Stimulated activated CD8-positive, alpha-beta memory T cell treated with anti-CD3 and anti-CD28 coated beads, Interleukin-4, amount 100 ng/mL, for 48 hours (primary cell): ENCODE measurements around the gene BET1L.
"Not testable (repeated sequence)": the region's sequence is repeated elsewhere in the genome, so short reads cannot be mapped to it uniquely, and the experiment has no call there.

Experiments
- DNase-seq: peaks from one replicate; pipeline ENCODE4 v3.0.0-alpha.2; 2020

The BET1L gene

DNA sequence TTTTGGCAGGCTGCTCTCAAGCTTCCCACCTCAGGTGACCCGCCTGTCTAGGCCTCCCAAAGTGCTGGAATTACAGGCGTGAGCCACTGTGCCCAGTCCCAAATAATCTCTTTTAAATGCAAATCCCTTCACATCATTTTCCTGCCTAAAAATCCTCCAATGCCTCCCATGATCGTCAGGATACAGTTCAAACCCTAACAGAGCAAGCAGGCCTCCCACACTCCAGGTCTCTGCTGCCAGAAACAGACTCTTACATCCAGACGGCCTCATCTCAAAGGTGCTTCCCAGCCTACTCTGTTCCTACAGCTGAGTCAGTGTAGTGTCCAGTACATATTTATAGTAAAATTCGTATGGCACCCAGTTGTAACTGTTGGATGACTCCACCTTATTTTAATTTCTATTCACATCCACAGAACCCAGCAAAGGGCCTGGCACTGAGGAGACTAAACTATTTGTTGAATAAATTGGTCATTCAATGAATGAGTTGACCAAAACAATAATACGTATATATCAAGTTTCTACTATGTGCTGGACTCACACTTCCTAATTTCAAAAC is 20.7 kb upstream of the BET1L start:
- no peak for DNase-seq

DNA sequence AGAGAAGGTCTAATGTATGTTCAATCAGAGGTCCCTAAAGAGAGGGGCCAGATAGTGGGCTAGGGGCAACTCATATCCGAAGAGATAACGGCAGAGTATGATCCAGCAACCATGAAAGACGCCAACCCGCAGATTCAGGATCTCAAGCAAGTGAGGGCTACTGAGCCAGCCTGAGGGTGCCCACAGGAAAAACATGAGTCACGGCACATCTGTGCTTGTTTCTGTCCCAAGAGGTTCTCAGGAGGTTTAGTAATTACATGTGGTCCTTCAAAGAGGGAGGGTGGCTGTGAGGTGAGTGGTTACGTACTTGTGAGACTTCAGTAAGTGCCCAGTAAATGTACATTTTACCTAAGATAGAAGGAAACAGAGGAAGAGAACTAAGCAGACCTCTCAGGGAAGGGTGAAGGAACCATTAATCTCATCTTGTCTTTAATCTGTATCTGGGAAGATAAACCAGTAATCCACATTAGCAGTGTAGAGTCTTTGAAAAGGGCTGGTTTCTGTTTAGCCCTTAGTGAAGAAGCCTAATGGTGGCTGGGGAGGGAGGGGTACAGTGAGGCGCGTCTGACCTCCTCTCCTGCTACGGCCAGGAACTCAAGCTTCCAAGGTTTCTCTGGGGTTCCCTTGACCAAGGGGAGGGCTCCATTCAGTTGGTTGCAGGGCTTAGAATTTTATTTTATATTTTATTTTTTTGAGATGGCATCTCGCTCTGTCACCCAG is 18.7 kb upstream of the BET1L start:
- no peak for DNase-seq

DNA sequence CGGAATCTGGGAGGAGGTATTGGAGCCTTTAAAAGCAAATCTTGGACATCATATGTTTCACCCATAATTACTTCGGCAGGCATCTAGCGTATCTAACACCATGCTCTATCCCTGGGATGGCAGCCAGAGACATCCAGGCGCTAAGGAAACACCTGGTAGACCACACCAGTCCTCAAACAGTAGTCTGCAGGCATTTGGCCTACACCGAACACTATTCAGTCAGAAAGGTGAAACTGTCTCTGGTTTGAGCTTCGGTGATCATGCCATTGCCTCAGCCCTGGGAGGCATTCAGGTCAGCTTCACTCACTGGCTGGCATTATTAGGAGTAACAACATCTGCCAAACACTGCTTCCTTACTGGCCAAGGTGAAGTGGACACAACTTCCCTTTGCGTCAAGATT is 17.2 kb upstream of the BET1L start:
- no peak for DNase-seq

DNA sequence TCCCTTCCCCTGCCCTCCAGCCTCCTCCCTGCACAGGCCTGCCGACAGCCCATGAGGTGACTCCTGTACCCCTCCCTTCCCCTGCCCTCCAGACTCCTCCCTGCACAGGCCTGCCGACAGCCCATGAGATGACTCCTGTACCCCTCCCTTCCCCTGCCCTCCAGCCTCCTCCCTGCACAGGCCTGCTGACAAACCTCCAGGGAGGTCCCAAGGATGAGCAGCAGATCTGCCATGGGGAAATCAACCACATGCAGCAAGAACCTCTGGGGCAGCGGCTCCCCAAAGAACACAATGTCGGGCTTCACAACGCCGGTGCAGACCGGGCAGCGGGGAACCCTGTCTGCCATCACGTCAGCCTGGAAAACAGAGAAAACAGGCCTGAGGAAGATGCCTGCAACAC is 16.7 kb upstream of the BET1L start:
- no peak for DNase-seq

DNA sequence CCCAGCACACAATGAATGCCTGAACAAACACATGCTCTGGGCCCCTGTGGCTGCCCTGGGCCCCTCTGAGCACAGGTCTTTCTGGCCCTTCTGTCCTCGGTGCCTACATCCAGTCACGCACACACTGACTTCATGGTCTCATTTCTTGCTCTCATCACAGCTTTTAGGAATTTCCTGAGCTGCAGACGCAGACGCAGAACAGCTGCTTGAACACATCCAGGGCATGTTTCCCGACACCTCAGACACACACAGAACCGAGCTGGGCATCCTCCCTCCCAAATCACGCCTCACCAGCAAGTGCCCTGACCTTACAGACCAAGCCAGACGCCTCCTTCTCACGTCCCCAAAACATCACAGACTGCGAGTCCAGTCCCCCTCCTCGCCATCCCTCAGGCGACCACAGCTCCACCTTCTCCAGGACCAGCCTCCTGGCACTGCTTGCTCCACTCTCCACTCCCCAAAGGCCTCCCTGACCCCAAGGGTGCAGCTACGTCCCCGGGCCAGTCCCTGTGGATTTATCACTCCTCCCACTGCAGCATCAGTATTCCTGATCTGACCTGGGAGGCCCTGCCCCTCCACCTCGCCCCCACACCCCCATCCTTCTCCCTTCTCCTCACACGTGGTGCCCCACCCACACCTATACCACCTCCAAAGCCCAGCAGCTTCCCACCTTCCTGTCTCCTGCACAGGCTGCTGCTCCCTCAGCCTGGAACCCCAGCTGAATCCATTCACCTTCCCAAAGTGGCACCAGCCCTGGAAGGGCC is 16.0 kb upstream of the BET1L start:
- no peak for DNase-seq

DNA sequence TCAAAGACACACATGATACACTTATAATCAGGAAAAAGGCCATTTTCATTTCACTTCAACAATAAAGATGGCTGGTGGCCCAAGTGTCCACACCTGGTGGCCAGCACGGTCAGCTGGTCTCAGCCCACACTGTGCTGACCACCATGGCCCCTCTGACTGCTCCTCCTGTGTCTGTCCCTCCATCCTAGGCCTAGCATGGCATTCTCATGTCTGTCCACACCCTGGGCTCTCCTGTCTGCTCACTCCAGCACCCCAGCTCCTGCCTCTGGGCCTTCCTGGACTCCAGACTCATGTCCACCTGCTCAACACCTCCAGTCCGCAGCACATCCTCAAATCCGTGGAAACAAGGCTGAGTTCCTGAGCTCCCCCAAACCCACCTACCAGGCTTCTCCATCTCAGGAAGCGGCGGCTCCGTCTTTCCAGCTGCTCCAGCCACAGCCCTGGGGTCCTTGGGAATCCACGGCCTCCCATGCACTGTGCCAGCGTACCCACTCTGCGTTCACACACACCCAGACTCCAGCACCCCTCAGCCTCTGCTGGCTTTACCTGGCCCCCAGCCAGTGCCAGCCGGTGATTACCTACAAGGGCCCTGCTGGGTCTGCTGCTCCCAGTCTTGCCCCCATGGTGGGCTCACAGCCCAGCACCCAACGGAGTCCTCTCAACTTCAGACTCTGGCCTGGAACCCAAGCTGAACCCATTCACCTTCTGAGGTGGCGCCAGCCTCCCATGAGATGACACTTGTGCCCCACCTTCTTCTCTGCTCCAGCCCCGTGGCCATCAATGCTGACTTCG is 15.0 kb upstream of the BET1L start:
- DNase-seq: no peak

DNA sequence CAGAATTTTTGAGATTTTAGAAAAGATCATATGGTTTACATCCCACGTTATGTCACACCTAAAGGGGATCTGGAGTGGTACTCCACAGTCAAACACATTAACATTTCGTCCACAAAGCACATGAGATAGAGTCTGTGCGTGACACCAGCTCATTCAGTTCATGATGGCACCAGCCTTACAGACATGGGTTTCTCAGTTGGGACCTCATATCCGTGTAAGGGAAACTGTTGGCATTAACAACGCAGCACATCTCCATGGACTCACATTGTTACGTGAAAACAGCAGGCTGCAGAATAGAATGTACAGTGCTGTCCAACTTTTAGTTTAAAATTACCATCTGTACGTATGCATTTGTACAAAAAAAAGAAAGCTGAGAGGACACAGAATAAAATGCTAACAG is 14.3 kb upstream of the BET1L start:
- no peak for DNase-seq

DNA sequence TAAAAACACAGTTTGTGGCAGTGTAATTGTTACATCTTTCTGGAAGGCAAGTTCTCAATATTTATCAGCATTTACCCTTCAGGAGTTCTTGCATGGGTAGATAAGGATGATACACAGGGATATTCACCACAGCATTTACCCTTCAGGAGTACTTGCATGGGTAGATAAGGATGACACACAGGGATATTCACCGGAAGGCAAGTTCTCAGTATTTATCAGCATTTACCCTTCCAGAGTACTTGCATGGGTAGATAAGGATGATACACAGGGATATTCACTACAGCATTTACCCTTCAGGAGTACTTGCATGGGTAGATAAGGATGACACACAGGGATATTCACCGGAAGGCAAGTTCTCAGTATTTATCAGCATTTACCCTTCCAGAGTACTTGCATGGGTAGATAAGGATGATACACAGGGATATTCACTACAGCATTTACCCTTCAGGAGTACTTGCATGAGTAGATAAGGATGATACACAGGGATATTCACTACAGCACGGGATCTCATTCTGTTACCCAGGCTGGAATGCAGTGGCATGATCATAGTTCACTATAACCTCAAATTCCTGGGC is 13.5 kb upstream of the BET1L start:
- not testable (repeated sequence) for DNase-seq

DNA sequence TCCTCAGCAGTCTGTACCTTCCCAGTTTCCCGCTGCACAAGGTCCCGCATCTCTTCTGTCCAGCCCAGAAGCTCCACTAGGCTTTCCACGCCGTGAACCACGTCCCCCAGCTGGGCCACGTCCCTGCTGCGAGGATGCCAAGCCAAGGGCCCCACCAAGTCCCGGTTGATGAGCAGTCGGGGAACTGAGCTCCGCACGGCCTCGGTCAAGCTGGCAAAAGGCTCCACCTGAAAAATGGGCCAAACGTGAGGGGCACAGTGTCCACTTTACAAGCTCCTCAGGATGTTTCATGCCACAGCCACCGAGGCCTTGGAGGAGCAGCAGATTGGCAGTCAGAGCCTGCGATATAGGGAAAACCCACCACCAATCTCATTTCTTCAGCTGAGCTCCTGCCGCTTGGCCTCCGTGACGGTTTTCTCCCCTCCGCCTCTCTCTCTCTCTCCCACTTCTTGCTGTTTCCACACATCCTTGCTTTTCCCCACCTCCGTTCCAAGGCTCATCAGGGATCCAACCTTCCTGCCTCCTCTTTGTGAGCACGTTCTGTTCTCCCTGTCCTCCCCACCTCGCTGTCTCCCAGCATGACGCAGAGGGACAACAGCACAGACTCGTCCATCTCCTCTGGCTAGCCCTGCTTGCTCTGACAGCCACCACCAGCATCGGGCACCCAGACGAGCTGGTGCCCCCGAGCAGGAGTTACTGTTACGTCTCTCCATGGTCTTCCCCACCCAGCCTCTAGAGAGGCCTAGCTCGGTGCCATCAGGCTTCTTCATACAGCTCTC is 11.8 kb upstream of the BET1L start:
- DNase-seq: no peak

DNA sequence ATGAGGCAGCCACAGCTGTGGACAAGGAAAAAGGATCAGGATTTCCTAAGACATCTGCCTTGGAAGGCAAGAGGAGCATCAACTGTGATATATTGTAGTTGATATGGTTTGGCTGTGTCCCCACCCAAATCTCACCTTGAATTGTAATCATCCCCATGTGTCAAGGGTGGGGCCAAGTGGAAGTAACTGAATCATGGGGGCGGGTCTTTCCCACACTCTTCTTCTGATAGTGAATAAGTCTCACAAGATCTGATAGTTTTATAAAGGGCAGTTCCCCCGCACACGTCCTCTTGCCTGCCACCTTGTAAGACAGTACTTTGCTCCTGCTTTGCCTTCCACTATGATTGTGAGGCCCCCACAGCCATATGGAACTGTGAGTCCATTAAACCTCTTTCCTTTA is 10.5 kb upstream of the BET1L start:
- no peak for DNase-seq

DNA sequence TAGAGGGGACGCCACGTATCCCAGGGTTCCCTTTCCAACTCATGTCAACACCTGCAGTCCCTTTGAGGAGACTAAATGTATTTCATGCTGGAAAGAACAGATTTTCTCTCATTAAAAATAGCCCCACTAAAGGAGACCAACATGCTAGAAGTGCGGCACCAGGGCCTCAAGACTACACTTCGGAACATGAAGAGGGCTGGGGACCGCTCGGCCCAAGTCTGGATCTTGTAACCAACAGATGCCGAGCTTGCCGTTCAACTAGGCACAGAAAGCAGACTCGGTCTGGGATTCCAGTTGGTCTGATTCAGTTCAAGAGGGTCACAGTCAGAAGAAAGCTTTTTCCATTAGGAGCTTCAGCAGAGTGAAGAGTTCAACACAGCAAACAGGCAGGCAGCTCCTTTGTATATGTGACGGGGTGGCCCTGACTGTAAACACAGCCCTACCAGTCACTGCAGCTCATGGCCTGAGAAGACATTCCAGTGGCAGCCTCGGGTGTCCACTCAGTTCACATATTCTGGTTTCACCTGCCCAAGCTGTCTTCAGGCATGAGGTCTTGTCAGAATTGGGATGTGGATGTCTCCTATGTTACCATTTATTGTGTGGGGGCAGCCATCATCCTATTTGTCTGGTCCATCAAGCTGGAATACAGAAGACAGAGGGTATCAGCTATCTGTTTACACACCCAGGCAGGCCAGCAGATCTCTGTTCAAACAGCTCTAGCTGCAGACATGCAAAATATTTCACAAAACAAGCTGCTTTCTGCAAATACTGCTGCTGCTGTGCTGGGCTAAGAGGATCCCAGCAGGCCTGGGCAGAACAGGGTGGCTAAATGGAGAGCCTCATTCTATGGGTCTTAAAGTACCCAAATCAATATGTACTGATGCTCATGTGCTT is 9.1 kb upstream of the BET1L start:
- DNase-seq: no peak

DNA sequence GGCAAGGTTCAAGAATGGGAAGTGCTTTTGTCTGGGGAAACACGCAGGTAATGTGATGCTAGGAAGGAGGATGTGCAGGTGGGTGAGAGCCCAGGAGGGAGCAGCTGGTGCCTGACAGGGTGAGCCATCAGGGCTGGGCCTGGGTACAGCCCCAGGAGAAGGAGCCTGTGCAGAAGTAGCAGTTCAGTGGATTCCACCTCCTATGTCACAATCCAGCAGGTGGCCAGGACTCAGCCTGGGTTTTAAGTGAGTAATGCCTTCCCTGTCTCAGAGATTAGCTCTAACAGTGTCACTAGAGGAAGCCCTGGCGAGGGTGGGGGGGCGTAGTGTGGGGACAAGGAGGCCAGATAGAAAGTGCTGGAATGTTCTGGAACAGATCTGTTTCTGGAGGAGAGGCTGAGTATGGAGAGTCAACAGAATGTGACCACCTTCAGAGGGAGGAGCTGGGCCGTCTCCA is 8.4 kb upstream of the BET1L start:
- DNase-seq: no peak

DNA sequence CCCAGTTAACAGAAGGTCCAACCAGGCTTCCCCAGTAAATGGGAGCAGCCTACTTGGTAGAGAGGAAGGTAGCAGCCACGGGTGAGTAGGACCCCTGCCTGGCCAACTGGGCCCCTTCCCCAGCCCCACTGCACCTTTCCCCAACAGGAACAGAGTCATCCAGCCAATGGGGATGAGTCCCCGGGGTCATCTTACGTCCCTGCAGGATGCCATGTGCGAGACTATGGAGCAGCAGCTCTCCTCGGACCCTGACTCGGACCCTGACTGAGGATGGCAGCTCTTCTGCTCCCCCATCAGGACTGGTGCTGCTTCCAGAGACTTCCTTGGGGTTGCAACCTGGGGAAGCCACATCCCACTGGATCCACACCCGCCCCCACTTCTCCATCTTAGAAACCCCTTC is 6.9 kb upstream of the BET1L start:
- no peak for DNase-seq

DNA sequence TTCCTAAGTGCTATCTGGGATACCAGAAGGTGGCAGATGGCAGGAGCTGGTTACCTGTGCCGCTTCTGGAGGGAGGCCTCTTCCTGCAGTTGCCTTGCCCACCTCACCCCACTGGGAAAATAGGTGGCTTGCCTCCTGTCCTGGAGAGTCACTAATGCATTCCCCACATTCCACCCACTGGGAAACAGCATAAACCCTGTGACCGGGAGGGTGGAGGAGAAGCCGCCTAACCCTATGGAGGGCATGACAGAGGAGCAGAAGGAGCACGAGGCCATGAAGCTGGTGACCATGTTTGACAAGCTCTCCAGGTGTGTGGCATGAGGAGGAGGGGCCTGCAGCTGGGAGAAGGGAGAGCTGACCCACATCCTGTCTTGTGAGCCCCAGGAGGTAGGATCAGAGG is 5.9 kb upstream of the BET1L start:
- no peak for DNase-seq

DNA sequence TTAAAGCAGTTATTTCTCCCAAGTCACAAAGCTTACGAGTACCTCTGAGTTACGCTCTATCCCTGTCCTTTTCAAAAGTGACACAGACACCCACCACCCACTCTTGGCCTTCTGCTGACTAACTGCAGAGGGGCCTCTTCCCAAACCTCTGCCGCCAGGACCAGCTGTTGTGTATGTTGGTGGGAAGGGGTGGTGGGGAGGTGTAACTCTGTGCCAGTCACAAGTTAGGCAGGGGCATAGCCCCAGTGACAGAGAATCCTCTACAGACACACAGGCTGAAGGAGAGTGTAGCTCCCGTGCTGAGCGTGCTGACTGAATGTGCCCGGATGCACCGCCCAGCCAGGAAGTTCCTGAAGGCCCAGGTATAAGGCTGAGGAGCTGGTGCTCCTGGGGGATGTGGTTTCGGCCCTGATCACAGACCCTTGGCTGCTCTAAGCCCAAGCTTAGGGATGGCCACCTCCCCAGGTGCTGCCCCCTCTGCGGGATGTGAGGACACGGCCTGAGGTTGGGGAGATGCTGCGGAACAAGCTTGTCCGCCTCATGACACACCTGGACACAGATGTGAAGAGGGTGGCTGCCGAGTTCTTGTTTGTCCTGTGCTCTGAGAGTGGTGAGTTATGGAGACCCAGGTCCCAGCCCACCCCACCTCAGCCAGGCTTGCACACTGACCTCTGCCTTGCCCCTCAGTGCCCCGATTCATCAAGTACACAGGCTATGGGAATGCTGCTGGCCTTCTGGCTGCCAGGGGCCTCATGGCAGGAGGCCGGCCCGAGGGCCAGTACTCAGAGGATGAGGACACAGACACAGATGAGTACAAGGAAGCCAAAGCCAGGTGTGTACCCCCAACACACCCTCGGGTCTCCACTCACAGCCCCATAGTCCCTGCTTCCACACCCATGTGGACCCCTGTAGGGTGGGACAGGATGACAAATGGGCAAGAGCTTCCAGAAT is 5.2 kb upstream of the BET1L start:
- DNase-seq: no peak

DNA sequence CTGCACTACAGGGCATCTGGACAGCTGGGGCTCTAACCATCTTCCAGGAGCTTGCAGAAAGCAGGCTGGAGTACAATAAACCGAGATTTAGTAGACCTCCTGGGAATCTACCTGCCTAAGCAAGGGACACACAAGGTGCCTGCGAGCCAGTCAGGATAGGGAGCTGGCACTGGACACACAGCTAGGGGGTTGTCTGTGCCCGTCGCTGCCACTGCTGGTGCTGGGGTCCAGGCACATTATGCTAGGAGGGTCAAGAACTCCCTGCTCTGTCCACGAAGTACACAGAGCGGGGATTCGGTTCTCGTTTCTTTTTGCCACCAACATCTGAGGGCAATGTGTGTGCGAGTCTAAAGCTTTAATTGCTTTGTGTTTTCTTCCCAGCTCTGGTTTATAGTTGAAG is 4.5 kb upstream of the BET1L start:
- no peak for DNase-seq

DNA sequence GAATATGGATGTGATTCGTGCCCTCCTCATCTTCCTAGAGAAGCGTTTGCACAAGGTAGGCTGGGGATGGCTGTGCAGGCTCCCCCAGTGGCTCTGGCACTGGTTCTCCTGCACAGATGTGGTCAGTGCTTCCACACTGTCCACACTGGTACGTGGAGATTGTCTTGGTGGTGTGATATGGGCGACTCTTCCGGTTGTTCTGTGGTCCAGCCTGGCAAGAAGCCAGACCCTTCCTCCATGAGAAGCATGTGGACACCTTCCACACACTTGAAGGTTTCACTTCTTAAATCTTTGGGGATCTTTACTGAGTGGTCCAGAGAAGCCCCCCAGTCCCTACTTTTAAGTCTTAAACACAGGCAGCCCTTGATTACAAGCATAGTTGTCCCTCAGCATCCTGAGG is 4.1 kb upstream of the BET1L start:
- DNase-seq: no peak

DNA sequence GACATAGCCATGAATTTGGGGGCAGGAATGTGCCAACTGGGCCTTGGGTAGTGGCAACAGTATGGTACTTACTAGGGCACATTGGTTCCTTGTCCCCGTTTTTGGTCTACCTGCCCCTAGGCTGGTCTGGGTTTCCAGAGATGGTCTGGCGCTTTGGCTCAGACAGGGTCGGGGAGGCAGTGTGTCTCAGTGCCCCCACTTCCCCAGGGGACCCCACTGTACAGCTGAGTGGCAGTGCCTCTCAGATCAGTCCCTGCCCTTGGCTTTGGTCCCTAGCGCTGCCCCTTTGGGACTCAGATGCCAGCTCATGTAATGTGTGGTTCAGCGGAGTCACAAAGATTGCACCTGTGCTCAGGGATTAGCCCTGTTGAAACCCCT is 3.6 kb upstream of the BET1L start:
- DNase-seq: no peak

DNA sequence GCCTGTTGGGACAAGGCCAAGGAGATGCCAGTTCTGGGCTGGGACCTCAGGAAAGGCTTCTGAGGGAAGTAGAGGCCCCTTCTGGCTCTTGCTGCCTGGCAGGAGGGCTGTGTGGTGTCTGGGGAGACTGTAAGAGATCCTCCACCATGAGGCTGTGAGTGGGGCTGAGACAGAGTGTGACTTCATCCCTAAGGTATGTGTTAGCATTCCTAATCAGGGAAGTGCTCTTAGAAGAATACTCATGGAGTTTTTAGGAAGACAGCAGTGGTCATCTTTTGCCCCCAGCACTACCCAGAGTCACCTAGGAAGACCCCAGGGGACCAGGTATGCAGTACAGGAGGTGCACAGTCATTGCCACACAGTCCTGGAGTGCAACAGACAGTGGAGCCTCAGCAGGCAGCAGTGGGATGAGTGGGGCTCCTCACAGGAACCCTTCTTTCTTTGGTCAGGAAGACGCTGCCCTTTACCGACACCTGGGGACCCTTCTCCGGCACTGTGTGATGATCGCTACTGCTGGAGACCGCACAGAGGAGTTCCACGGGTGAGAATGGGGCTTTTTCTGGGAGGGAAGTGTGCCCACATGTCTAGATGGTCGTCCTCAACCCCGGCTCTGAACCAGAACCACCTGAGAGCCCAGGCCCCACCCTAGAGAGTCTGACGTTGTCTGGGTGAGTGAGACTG is 3.1 kb upstream of the BET1L start:
- DNase-seq: no peak
